Mononuclear cell (primary cell): ENCODE data around the gene PPP1R27. TPM values are rescaled to one million over a fixed set of nuclear protein-coding genes. Genes with fewer than 3 reads are reported as not detected.

Experiments used
- H3K27me3 ChIP-seq: 2 replicates; pipeline ENCODE4 v1.6.0; 2011; ENCODE audit warnings: low read length, control low read depth; ENCODE audit not compliant: insufficient read depth
- H3K4me1 ChIP-seq: 2 replicates; pipeline ENCODE4 v1.5.1; 2011; ENCODE audit warnings: mild to moderate bottlenecking, low read length, control low read depth; ENCODE audit not compliant: insufficient read depth
- H3K4me3 ChIP-seq: 2 replicates; pipeline ENCODE4 v1.5.1; 2011; ENCODE audit warnings: mild to moderate bottlenecking, low read length, moderate library complexity
- H3K9me3 ChIP-seq: 2 replicates; pipeline ENCODE4 v1.5.1; 2011; ENCODE audit warnings: low read depth, mild to moderate bottlenecking, control low read depth, low read length
- total RNA-seq: library from RNA; depleted of rRNA; stranded (reverse); fragments of >200 nt; gene quantifications from one replicate; pipeline ENCODE4 v1.2.3, GENCODE V29; 2012

Gene PPP1R27
- total RNA-seq, 1 donor, result not detected

- no peaks in the 10 kb centered on the region for H3K4me1 ChIP-seq
- H3K4me3 ChIP-seq, result no peak overlapping the region
- no peaks in the 10 kb centered on the region for H3K27me3 ChIP-seq
- no peaks in the 10 kb centered on the region for H3K9me3 ChIP-seq
These were observed 41.9 kb downstream of the PPP1R27 start for GRCh38 chr17:81792675-81793615.

Other genes with a start within 250 kb of the PPP1R27 start
- 46.5 TPM for gene NPLOC4, start 197.9 kb downstream of the PPP1R27 start, total RNA-seq
- gene TSPAN10, start 197.9 kb downstream of the PPP1R27 start, total RNA-seq, result 0.10 TPM
- 2.1 TPM for gene PDE6G, start 178.5 kb downstream of the PPP1R27 start, total RNA-seq
- 19.3 TPM for gene OXLD1, start 168.4 kb downstream of the PPP1R27 start, total RNA-seq
- gene CCDC137, start 168.3 kb downstream of the PPP1R27 start, total RNA-seq, result 4.4 TPM
- 15.5 TPM for gene ARL16, start 151.3 kb downstream of the PPP1R27 start, total RNA-seq
- gene HGS, start 151.0 kb downstream of the PPP1R27 start, total RNA-seq, result 57.0 TPM
- gene MRPL12, start 131.7 kb downstream of the PPP1R27 start, total RNA-seq, result 3.7 TPM
- gene SLC25A10, start 122.8 kb downstream of the PPP1R27 start, total RNA-seq, result 1.5 TPM
- gene GCGR, start 30.9 kb downstream of the PPP1R27 start, total RNA-seq, result not detected
- gene MCRIP1, start 1.8 kb downstream of the PPP1R27 start, total RNA-seq, result 32.3 TPM
- 239 TPM for gene P4HB, start 25.5 kb upstream of the PPP1R27 start, total RNA-seq
- 189 TPM for gene ARHGDIA, start 36.3 kb upstream of the PPP1R27 start, total RNA-seq
- 77.9 TPM for gene ALYREF, start 56.5 kb upstream of the PPP1R27 start, total RNA-seq
- 36.3 TPM for gene ANAPC11, start 56.7 kb upstream of the PPP1R27 start, total RNA-seq
- 0.10 TPM for gene NPB, start 67.2 kb upstream of the PPP1R27 start, total RNA-seq
- gene PCYT2, start 76.3 kb upstream of the PPP1R27 start, total RNA-seq, result 10.6 TPM
- gene SIRT7, start 83.1 kb upstream of the PPP1R27 start, total RNA-seq, result 21.6 TPM
- 14.9 TPM for gene MAFG, start 92.7 kb upstream of the PPP1R27 start, total RNA-seq
- gene PYCR1, start 102.2 kb upstream of the PPP1R27 start, total RNA-seq, result 0.52 TPM
- not detected for gene MYADML2, start 112.2 kb upstream of the PPP1R27 start, total RNA-seq
- gene NOTUM, start 126.1 kb upstream of the PPP1R27 start, total RNA-seq, result not detected
- 10.3 TPM for gene ASPSCR1, start 142.6 kb upstream of the PPP1R27 start, total RNA-seq
- 18.6 TPM for gene CENPX, start 187.8 kb upstream of the PPP1R27 start, total RNA-seq
- gene LRRC45, start 188.3 kb upstream of the PPP1R27 start, total RNA-seq, result 5.5 TPM
- gene RAC3, start 196.6 kb upstream of the PPP1R27 start, total RNA-seq, result 0.63 TPM
- gene DCXR, start 202.6 kb upstream of the PPP1R27 start, total RNA-seq, result 25.2 TPM
- 13.7 TPM for gene RFNG, start 216.8 kb upstream of the PPP1R27 start, total RNA-seq
- gene GPS1, start 216.8 kb upstream of the PPP1R27 start, total RNA-seq, result 47.4 TPM
- 73.6 TPM for gene DUS1L, start 230.8 kb upstream of the PPP1R27 start, total RNA-seq